ENCODE results near the gene CCSER1.

Gene CCSER1

DNA sequence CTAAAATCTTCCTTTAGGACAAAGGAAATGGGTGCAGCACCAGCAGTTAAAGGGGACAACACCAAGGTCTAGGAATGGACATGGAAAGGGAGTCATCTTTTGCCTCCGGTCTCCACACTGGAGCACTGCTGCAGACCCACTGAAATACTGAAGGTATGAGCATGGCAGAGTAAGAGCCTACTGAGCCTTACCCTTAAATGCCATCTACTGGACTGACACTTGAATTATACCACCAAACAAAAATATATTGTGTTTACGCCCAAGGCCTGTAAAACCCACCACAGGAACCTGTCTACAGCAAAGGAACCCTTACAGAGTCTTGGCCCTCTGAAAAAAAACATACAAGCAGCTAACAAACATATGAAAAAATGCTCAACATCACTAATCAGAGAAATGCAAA is 443.4 kb downstream of the CCSER1 start:
- no peak for DNase-seq (ENCODE audit: low read depth in 2 of 2)

DNA sequence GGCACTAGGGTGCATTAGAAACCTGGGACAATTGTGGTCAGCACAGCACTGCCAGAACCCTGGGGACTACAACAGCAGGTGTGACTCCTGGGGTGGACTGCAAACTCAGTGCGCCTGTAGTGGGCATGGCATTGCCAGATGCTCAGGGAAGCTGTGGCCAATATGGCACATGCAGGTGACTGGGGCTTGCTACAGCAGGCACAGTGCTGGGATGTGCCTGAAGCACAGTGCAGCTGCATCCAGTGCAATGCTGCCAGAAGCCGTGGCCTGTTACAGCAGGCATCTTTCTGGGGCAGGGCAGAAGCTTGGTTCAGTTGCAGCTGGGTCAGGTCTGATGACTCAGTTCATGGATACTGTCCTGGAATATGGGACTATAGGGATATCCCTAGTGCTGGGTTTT is 445.8 kb downstream of the CCSER1 start:
- DNase-seq (ENCODE audit: low read depth in 2 of 2): no peak

DNA sequence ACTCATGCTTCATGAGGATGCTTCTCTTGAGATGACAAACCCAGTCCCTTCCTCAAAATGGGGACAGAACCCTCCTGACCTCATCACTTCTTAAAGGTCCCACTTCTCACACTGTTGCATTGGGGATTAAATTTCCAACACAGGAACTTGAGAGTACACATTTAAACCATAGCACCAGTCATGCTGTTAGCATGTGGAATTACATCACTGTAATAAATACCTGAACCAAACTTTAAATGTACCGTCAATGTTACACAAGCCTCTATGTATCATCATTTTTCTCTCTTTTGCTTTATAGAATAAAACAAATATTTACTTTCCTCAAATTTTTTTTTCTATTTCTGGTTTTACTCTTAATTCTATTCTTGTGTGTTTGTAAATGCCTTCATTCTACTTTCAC is 448.2 kb downstream of the CCSER1 start:
- no peak for DNase-seq (ENCODE audit: low read depth in 2 of 2)

DNA sequence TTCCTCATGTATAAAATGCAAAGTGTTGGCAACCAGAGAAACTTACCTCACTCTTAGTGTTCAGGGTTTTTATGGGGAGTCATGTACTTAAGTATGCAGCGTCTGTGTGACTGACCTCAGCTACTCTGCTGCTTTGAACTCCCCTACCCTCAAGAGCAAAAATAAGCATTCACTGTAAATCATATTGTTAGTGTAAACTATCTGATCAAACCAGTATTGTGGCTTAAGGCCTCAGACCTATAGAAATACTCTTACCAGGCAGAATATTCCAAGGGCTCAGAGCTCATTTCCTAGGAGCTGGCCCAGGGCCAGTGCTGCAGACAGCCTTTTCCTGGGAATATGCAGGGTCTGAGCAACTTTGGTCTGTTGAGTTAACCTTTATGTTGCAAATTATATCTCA is 453.1 kb downstream of the CCSER1 start:
- DNase-seq (ENCODE audit: low read depth in 2 of 2): no peak

DNA sequence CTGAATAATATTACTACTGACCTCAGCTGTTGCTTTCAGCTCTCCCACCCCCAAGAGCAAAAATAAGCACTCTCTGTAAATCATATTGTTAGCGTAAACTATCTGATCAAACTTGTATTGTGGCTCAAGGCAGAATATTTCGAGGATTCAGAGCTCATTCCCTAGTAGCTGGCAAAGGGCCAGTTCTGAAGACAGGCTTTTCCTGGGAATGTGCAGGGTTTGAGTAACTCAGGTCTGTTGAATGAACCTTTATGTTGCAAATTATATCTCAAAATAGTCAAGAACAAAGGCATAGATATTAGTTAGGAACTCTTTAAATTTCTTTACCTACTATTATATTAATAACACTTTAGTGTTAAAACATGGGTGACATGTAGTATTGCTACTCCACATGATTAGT is 454.9 kb downstream of the CCSER1 start:
- DNase-seq (ENCODE audit: low read depth in 2 of 2): no peak

DNA sequence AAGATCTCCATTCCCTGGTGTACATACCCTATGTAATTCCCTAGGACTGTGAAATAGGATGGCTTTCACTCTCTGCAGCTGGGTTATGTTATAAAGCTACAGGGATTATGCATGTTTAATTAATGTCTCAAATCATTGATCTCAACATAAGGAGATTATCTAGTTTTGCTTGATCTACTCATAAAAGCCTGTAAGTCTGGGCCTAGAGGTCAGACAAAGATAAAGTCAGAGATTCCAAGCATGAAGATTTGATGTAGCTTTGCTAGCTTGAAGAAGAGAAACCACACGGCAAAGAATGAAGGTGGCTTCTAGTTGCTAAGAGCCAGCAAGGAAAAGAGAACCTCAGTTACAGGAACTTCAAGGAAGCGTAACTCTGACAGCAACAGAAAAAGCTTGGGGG is 456.9 kb downstream of the CCSER1 start:
- no peak for DNase-seq (ENCODE audit: low read depth in 2 of 2)

DNA sequence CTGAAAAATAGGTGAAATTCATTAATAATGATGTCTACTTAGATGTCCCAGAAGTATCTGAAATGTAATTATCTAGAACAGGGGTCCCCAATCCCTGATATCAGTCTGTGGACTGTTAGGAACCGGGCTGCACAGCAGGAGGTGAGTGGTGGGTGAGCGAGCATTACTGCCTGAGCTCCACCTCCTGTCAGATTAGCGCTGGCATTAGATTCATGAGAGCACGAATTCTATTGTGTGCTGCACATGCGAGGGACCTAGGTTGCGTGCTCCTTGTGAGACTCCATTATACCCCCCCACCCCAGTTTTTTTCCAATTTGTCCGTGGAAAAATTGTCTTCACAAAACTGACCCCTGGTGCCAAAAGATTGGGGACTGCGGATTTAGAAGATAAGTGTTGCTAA is 458.8 kb downstream of the CCSER1 start:
- no peak for DNase-seq (ENCODE audit: low read depth in 2 of 2)

DNA sequence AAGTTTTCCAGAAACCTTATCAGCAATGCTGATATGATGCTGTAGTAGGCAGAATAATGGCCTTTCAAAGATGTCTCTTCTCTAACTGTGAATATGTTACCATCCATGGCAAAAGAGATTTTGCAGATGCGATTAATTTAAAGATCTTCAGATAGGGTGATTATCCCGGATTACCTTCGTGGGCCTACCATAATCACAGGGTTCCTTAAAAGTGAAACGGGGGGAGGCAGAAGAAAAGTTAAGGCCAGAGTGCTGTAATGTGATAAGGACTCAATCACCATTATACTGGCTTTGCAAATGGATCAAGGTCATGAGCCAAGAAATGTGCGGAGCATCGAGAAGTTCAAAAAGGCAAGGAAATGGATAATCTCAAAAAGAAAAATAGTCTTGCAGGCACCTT is 459.6 kb downstream of the CCSER1 start:
- no peak for DNase-seq (ENCODE audit: low read depth in 2 of 2)

DNA sequence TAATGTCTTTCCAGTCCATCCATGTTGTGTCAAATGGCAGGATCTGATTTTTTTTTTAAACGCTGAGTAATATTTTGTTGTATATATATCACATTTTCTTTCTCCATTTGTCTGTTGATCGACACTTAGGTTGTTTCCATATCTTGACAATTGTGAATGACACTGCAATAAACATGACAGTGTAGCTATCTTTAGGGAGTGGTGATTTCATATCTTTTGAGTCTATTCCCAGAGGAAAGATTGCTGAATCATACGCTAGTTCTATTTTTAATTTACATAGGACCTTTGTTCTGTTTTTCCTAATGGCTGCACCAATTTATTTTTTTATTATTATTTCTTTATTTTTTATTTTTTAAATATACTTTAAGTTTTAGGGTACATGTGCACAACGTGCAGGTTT is 470.7 kb downstream of the CCSER1 start:
- no peak for DNase-seq (ENCODE audit: low read depth in 2 of 2)

DNA sequence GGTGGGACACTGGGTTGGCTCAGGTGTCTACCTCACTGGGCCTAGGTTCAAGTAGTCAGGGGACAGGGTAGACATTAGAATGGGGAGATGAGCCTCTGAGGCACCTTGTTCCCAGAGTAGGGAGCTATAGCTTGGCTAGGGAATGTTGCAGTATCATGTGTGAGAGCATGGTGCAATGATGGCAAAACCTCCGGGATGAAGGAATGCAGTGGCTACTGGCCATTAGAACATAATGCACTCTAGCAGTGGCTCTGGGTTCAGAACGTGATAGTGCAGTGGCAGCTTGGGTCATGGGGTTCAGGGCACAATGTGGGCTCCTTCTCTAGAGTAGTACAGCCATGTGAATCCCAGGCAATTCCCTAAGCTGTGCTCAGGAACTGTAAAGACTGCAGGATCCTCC is 471.5 kb downstream of the CCSER1 start:
- DNase-seq (ENCODE audit: low read depth in 2 of 2): no peak

DNA sequence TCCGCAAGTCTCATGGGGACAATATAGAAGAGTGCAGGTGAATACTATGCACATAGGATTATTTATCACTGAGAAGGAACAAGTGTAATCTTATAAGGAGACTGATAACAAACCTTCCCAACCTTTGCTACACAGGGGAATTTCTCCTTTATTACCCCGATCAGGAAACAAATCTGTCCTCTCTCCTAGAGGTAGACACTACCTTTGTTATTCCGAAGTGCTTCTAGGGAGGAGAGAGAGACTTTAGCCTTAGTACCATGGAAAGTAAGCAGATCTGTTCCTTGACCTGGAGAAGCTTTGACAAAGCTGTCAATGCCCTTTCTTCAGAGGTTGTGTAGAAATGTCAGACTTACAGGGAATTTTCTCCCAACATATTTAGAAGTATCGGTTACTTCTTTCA is 475.5 kb downstream of the CCSER1 start:
- no peak for DNase-seq (ENCODE audit: low read depth in 2 of 2)

DNA sequence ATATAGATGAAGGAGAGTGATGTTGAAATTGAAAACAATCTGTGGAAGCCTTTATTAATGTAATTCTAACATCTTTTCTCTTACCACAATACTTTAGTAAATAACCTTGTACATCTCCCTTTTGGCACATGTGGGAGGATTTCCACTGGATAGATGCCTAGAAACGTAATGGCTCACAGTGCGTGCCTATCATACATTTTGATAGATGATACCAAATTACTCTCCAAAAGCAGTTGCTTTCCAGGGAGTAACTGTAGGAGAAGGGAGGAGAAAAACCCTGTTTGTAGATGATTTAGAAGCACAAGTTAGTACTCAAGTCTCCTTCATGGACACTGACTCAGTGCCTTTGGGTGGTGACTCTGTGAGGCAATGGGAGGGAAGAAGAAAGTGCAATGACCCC is 476.3 kb downstream of the CCSER1 start:
- DNase-seq (ENCODE audit: low read depth in 2 of 2): no peak

DNA sequence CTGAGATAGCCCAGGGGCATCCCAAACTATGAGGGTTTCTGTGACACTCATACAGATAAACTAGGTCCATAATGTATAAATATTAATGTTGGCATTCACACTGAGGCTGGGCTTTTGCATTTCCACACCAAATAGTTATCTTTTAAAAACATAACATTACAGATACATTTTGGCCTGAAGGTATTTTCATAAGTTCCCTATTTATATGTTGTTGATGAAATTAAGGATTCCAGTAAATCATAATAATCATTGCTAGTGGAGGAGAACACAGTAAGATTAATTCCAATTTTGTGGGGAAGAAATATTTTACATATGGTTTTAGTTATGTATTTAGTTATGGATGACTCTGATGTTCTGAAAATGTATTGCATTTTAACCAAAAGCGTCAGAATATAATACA is 479.6 kb downstream of the CCSER1 start:
- DNase-seq (ENCODE audit: low read depth in 2 of 2): no peak

DNA sequence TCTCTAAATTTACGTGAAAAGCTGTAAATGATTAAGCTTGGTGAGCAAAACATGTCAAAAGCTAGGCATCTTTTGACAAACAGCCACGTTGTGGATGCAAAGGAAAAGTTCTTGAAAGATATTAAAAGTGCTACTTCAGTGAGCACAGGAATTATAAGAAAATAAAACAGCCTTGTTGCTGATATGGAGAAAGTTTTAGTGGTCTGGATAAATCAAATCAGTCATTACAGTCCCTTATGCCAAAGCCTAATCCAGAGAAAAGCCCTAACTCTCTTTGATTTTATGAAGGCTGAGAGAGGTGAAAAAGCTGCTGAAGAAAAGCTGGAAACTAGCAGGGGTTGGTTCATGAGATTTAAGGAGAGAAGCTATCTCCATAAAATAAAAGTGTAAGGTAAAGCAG is 487.2 kb downstream of the CCSER1 start:
- DNase-seq (ENCODE audit: low read depth in 2 of 2): no peak

DNA sequence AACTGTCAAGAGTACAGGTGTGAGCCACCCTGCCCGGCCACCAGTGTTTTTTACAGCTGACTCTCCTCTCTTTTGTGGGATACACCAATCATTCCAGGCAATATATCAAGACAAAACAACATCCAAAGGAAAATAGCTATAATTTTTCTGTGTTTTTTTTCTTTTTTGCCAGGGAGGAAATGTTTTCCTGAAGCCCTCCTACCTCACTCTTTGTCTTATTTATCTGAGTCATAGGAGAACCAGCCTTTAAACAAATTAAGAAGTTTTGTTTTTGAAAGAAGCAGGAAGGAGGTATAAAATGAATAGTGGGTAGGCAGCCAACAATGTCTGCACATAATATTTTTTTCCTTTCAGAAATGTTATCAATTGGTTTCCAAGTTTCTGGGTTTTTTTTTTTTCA is 493.9 kb downstream of the CCSER1 start:
- no peak for DNase-seq (ENCODE audit: low read depth in 2 of 2)

DNA sequence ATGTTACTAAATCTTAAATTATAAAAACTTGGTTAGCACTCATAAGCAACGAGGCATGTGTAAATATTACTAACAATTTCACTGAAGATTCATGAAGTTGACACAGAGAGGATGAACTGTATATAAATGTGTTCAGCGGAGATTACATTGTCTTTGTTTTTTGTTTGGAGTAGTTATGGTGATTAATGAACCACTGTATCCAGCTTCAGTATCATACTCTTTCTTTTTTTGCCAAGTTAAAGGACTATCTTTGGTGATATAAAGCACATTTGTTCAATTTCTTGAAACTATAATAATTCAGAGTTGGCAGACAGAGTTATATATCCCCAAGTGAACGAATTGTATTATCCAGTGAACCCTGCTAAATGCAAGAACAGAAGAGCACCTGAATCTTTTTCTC is 497.6 kb downstream of the CCSER1 start:
- DNase-seq (ENCODE audit: low read depth in 2 of 2): no peak

DNA sequence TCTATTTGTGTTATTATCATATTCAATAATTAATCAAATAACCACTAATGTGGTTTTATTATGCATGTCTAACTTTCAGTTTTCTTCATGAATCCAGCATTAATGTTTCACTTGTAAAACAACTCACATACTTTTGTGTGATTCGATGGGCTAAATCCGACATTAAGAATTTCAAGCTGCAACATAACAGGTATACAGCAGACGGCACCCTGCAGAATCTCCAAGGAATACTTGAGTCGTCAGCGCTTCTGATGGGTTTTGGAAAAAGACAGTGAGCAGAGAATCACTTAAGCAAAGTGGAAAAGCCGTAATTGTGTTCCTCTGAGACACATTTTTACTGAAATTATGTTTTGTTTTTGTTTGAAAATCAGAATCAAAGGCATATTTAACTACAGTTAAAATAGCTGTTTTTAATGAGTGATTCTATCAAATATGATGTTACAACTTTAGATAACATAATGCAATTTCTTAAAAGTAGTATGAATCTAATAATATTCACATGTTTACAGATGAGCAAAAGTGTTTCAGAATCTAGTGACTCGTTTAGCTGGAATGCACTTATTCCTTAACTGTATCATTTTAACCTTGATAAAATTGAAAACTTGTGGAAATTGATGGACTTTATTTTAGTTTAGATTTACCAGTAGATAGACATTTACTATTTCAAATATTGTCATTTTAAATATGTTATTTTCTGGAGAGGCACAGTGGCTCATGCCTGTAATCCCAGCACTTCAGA is 514.8 kb downstream of the CCSER1 start:
- no peak for DNase-seq (ENCODE audit: low read depth in 2 of 2)

DNA sequence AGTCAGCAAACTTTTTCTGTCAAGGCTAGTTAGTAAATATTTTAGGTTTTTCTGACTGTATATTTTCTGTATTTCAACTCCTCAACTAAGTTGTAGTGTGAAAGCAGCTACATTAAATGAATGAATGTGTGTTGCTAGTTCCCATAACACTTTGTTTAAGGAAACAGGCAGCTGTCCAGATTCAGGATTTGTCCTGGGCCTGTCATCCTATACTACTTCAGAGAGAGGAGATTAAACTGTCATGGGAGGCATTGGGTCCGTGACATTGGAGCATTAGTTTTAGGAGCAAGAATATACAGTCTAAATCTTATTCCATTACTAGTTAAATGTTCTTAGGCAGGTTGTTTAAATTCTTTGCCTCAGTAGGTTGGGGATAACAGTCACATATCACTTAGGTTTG is 516.0 kb downstream of the CCSER1 start:
- no peak for DNase-seq (ENCODE audit: low read depth in 2 of 2)

DNA sequence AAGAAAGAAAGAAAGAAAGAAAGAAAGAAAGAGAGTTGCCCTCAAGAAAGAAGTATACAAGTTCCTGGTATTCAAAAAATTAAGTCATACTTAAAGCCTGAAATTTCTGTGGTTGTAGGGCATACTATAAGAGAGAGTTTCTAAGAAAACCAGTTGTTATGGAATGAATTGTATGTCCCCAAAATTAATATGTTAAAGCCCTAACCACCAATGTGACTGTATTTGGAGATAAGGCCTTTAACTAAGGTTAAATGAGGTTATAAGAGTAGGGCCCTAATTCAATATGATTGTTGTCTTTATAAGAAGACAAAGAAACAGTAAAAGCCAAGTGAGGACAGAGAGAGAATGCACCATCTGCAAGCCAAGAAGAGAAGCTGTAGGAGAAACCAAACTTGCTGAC is 521.1 kb downstream of the CCSER1 start:
- no peak for DNase-seq (ENCODE audit: low read depth in 2 of 2)

DNA sequence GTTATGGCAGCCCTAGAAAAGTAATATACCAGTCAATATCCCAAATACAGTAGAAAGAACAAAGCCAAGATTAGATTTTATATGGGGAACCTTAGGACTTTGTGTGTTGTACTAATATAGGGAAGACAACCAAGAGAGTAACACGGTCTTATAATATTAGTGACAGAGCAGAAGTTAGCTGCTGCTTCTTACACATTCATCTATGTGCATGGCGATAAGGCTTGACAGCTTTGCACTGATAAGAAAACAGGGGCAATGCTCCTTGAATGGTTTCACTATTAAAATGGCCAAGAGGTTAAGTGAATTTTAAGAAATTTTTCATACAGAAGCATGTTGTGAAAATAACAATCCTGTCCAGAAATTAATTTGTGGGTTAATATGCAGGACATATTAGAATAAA is 521.6 kb downstream of the CCSER1 start:
- DNase-seq (ENCODE audit: low read depth in 2 of 2): no peak

DNA sequence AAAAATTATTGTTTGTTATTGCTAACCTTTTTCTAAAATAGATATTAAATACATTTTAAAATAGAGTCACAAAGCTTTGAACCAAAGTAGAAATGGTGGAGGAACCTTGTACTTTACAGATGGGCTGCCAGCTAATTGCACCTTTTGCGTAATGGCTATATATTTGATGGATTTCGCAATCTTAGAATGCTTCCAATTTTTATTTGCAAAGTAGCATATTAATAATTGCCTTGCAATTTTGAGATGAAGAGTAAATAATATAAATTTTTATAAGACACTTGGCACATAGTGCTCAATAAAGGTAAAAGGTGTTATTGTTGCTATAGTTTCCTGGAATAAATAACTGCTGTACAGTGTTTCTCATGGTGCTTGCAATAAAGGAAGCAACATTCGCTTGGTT is 533.5 kb downstream of the CCSER1 start:
- no peak for DNase-seq (ENCODE audit: low read depth in 2 of 2)

DNA sequence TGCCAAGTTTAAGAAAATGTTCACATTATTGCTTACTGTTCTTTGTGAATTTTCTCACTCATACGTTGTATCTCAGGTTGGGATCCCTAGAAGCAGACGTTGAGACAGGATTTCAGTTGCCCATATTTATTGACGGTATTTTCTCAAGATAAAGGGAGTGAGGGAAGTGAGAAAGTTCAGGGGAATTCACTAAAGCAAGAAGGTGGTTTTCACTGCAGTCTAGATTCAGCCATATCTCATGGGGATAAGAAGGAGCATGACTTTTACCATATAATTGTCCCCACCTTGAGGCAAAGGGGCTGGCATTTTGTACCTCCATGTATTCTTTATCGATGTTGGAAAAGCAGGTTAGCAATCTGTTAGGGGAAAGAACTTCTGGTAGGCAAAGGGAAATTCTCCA is 543.0 kb downstream of the CCSER1 start:
- DNase-seq (ENCODE audit: low read depth in 2 of 2): no peak

DNA sequence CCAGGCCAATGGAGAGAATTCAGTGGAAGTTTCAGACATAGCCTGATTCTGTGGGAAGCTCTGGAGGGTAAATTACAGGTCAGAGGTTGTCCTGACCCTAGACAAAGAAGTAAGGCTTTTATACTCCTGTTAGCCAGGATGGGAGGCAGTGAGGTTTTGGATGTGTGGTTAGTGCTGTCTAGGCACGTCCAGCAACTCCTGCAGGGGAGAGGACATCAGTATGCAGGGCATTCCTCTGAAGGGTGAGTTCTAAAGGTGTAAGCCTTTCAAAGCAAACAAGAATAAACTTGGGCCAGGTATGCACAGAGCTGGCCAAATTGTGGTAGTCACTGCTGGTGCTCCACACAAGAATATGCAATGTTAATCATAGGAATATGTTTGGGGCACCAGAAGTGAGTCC is 562.5 kb downstream of the CCSER1 start:
- DNase-seq (ENCODE audit: low read depth in 2 of 2): no peak

DNA sequence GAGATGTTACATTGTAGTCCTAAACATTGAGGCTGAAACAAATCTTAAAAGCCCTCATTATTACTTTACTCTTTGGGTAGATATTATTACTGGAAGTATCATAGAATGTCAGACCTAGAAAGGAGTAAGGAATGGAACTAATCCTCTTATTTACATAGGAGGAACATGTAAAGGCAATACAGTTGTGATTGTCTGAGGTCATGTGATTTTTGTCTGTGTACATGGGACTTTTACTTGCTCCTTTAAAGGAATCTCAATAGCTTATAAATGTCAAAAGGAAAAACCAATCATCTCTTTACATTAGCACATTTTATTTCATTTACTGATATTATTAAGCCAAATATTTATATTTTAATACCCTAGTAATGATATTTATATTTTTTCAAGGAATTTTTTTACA is 568.2 kb downstream of the CCSER1 start:
- no peak for DNase-seq (ENCODE audit: low read depth in 2 of 2)
